Endothelial cell of umbilical vein (primary cell): ENCODE results near the gene GAB1. TPM values are rescaled to one million over a fixed set of nuclear protein-coding genes. Genes with fewer than 3 reads are reported as not detected.

Experiments used
- BruUV-seq: library from RNA; stranded (reverse); fragments of 400-500 nt; replicated peaks from 2 replicates; lab custom pipeline; 2021; lab: Mats Ljungman, UMichigan
- CTCF ChIA-PET: fragments of 300-600, 350-600 bp; sonication (Branson Sonifier 250); formaldehyde crosslinking; loops from one replicate; lab custom pipeline; 2021; ENCODE audit warnings: antibody characterized with exemption, inconsistent platforms; lab: Charles Lee
- POLR2A ChIA-PET: fragments of 300-600, 350-600 bp; sonication (Branson Sonifier 250); formaldehyde crosslinking; loops from one replicate; lab custom pipeline; 2021; ENCODE audit warnings: antibody characterized with exemption, inconsistent platforms; lab: Charles Lee
- DNase-seq: peaks from one replicate; pipeline ENCODE4 v3.0.0-alpha.2; 2011; ENCODE audit warnings: low read depth, low spot score
- FAIRE-seq: peaks from 2 replicates; lab custom pipeline; 2011; peaks lifted over from hg19 to GRCh38; lab: Jason Lieb, UNC
- H2AFZ ChIP-seq: 2 replicates; pipeline ENCODE4 v1.6.0; 2012; ENCODE audit warnings: low read depth, low read length, control low read depth, inconsistent platforms
- H3K27ac ChIP-seq: 2 replicates; pipeline ENCODE4 v1.5.1; 2011; ENCODE audit warnings: low read depth, mild to moderate bottlenecking, control low read depth, low read length, moderate library complexity; ENCODE audit not compliant: insufficient read depth
- H3K27me3 ChIP-seq, 2 experiments: 2 replicates each; pipeline versions ENCODE4 v1.6.0 to v1.6.1; 2011; ENCODE audit warnings: low read length in 2 of 2, mixed read lengths in 1 of 2; ENCODE audit not compliant: control insufficient read depth in 2 of 2, insufficient read depth in 2 of 2
- H3K36me3 ChIP-seq, 2 experiments: 2 replicates in 1 of 2; 3 replicates in 1 of 2; pipeline ENCODE4 v1.5.1; 2011; ENCODE audit warnings: low read length in 2 of 2, mild to moderate bottlenecking in 1 of 2, moderate library complexity in 1 of 2; ENCODE audit not compliant: control insufficient read depth in 2 of 2, insufficient read depth in 2 of 2; ENCODE audit errors: extremely low read depth in 1 of 2
- H3K4me1 ChIP-seq: 3 replicates; pipeline ENCODE4 v1.5.1; 2011; ENCODE audit warnings: mild to moderate bottlenecking, low read length; ENCODE audit not compliant: control insufficient read depth, insufficient read depth; ENCODE audit errors: extremely low read depth
- H3K4me2 ChIP-seq: 2 replicates; pipeline ENCODE4 v1.6.1; 2011; ENCODE audit warnings: low read length, control low read depth, mixed read lengths; ENCODE audit not compliant: insufficient read depth
- H3K4me3 ChIP-seq, 3 experiments: fragments of 200-600 bp in 1 of 3; sonication (generic), shearing (Covaris generic) in 1 of 3; replicated peaks in 1 of 3; 2 replicates each; pipeline ENCODE4 v1.5.1; 2011 to 2016; ENCODE audit warnings: control low read depth in 3 of 3, low read length in 3 of 3, mild to moderate bottlenecking in 2 of 3, inconsistent platforms in 1 of 3, low read depth in 1 of 3, moderate library complexity in 1 of 3; ENCODE audit not compliant: insufficient read depth in 1 of 3
- H3K79me2 ChIP-seq: 2 replicates; pipeline ENCODE4 v1.6.0; 2012; ENCODE audit warnings: low read length, inconsistent platforms; ENCODE audit not compliant: control insufficient read depth, insufficient read depth
- H3K9ac ChIP-seq: replicated peaks from 2 replicates; pipeline ENCODE3; 2011; ENCODE audit warnings: low read length, control low read depth; ENCODE audit not compliant: insufficient read depth; ENCODE audit errors: extremely low read depth
- H3K9me1 ChIP-seq: replicated peaks from 3 replicates; pipeline ENCODE4 v1.6.0; 2011; ENCODE audit warnings: mild to moderate bottlenecking, low read length; ENCODE audit not compliant: control insufficient read depth, insufficient read depth; ENCODE audit errors: extremely low read depth
- H3K9me3 ChIP-seq: replicated peaks from 2 replicates; pipeline ENCODE4 v1.5.1; 2012; ENCODE audit warnings: low read length, inconsistent platforms; ENCODE audit not compliant: control insufficient read depth, insufficient read depth
- H4K20me1 ChIP-seq: replicated peaks from 2 replicates; pipeline ENCODE3; 2011; ENCODE audit warnings: mild to moderate bottlenecking, low read length; ENCODE audit not compliant: control insufficient read depth, insufficient read depth; ENCODE audit errors: extremely low read depth
- EZH2 ChIP-seq: IDR thresholded peaks from 2 replicates; pipeline ENCODE4 v1.6.1; 2012; ENCODE audit warnings: borderline replicate concordance, low read depth, mild to moderate bottlenecking, moderate library complexity, low read length, inconsistent platforms; ENCODE audit not compliant: severe bottlenecking
- FOS ChIP-seq: IDR thresholded peaks from 2 replicates; pipeline ENCODE4 v1.6.1; 2011; ENCODE audit warnings: mild to moderate bottlenecking, low read length, moderate library complexity, borderline replicate concordance; ENCODE audit not compliant: insufficient read depth
- GATA2 ChIP-seq: IDR thresholded peaks from 2 replicates; pipeline ENCODE4 v1.7.0; 2011; ENCODE audit warnings: low read depth, mild to moderate bottlenecking, moderate library complexity, mixed read lengths, low read length; ENCODE audit not compliant: insufficient read length, insufficient read depth
- JUN ChIP-seq: IDR thresholded peaks from 2 replicates; pipeline ENCODE4 v1.6.1; 2011; ENCODE audit warnings: borderline replicate concordance, low read depth; ENCODE audit not compliant: insufficient read length, insufficient read depth
- MYC ChIP-seq: IDR thresholded peaks from one replicate; pipeline ENCODE4 v1.6.1; 2011; ENCODE audit warnings: mild to moderate bottlenecking, low read depth, low read length
- POLR2A ChIP-seq: IDR thresholded peaks from 2 replicates; pipeline ENCODE4 v1.6.1; 2012; ENCODE audit warnings: low read depth, mild to moderate bottlenecking, control low read depth, low read length
- POLR2AphosphoS5 ChIP-seq: IDR thresholded peaks from 2 replicates; pipeline ENCODE4 v1.6.1; 2012; ENCODE audit warnings: low read depth, mild to moderate bottlenecking, control low read depth, low read length, moderate library complexity; ENCODE audit not compliant: insufficient read depth
- dilution Hi-C: fragments of 300-500 bp; cut with MboI; formaldehyde crosslinking; loops from one replicate; pipeline ENCODE4 v1.15.0; 2019; ENCODE audit warnings: low sequenced_read_pairs; ENCODE audit not compliant: extremely low pct_ligation_motif_present
- intact Hi-C: fragments of 100-400 bp; cut with micrococcal nuclease; formaldehyde crosslinking; loops from one replicate; pipeline ENCODE4 v1.10.0; 2022
- polyA plus RNA-seq, 4 experiments: library from polyadenylated mRNA; depleted of rRNA in 3 of 4; stranded (reverse) in 3 of 4; unstranded in 1 of 4; fragments of >200 nt; gene quantifications; 2 replicates each; pipeline versions ENCODE4 v1.2.1 to v1.2.3, GENCODE V29; 2011 to 2012; ENCODE audit warnings: missing spikeins in 1 of 4
- total RNA-seq: library from RNA; stranded (reverse); gene quantifications from 2 replicates; pipeline ENCODE4 v1.2.3, GENCODE V29; 2021
- TF ChIP-seq, protein P1 (sequence below): IDR thresholded peaks from 2 replicates; pipeline ENCODE4 v1.6.1; 2011; ENCODE audit not compliant: insufficient read depth, insufficient read length
- TF ChIP-seq, protein P2 (sequence below), 2 donors: IDR thresholded peaks; 1 replicate in 1 of 2; 2 replicates in 1 of 2; pipeline ENCODE4 v1.5.1; 2011; ENCODE audit warnings: low read length in 2 of 2, mild to moderate bottlenecking in 2 of 2, moderate library complexity in 2 of 2, control low read depth in 1 of 2, inconsistent platforms in 1 of 2, low read depth in 1 of 2; ENCODE audit not compliant: insufficient read depth in 1 of 2; ENCODE audit errors: extremely low read depth in 1 of 2

Gene GAB1
- total and polyA plus RNA-seq, 2 donors (not counting 3 experiments of a cell fraction or from before 2014, with no cell fraction given): 9.3 to 37.7 TPM

DNA sequence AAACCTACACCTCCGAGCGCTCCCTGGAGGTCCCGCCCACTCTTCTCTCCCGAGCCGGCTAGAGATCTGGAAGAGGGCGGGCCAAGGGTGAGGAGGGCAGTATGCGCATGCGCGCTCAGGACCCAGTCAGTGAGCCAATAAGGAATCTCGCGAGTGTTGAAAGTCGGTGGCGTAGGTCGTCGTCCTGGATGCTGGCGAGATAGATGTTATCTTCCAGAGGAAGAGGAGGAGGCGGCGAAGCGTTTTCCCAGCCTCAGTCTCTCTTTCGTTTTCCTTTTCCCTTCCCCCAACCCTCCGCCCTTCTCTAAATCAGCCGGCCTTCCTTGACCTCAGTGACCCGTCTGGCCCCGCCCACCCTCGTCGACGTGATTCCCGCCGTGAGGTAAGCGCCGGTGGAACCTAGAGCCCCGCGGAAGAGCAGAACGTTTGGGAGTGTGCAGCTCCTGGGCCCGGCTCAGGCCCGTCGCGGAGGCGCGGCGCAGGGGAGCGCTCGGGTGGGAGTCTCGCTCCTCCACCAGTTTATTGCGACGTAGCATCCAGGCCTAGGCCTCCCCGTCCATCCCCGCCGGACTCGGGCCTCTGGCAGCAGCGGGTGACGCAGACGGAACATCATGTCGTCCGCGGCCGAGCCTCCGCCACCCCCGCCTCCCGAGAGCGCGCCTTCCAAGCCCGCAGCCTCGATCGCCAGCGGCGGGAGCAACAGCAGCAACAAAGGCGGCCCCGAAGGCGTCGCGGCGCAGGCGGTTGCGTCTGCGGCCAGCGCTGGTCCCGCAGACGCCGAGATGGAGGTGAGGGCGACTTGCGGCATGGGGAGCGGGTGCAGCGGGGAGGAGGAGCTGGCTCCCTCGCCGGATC lies 176.9 kb downstream of the GAB1 start, which contains the start of gene SMARCA5:
Gene SMARCA5 (plus strand): TSS at position 389 of the 855 bp plus-strand sequence. CDS start 223 bp downstream, at position 612.
- TF ChIP-seq FOS: peak; percentile 6
- TF ChIP-seq JUN: no peak
- peak; percentile 75 for TF ChIP-seq POLR2AphosphoS5
- peak; percentile 73 for TF ChIP-seq POLR2A
- peak; percentile 96 for TF ChIP-seq GATA2
- TF ChIP-seq, protein P1, sequence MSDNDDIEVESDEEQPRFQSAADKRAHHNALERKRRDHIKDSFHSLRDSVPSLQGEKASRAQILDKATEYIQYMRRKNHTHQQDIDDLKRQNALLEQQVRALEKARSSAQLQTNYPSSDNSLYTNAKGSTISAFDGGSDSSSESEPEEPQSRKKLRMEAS: no peak
- TF ChIP-seq EZH2: no peak
- TF ChIP-seq, protein P2, sequence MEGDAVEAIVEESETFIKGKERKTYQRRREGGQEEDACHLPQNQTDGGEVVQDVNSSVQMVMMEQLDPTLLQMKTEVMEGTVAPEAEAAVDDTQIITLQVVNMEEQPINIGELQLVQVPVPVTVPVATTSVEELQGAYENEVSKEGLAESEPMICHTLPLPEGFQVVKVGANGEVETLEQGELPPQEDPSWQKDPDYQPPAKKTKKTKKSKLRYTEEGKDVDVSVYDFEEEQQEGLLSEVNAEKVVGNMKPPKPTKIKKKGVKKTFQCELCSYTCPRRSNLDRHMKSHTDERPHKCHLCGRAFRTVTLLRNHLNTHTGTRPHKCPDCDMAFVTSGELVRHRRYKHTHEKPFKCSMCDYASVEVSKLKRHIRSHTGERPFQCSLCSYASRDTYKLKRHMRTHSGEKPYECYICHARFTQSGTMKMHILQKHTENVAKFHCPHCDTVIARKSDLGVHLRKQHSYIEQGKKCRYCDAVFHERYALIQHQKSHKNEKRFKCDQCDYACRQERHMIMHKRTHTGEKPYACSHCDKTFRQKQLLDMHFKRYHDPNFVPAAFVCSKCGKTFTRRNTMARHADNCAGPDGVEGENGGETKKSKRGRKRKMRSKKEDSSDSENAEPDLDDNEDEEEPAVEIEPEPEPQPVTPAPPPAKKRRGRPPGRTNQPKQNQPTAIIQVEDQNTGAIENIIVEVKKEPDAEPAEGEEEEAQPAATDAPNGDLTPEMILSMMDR (IDR thresholded peaks at IDR 0.05; ENCODE audit: extremely low read depth in 1 of 2, insufficient read depth in 1 of 2, low read depth in 1 of 2, low read length in 2 of 2): no peak
- TF ChIP-seq MYC: no peak
- ChIA-PET POLR2A (interaction anchor here (1.3 to 1.5 kb wide), 3 partner anchors 11 to 176 kb away, joined by 3 to 4 read pairs (median 4); partner anchors contain the start of gene GAB1), CTCF (interaction anchor here (0.6 to 3.0 kb wide), 6 partner anchors 12 to 528 kb away, joined by 3 to 19 read pairs (median 4); no protein-coding TSS in a partner anchor)
- TSS peak; percentile 35 for BruUV-seq
- FAIRE-seq (peak; percentile 94), DNase-seq (peak; percentile 99)
- Histone ChIP-seq H2AFZ (peak within 1 kb of the TSS; percentile 48), H3K4me1 (peaks cover 23% of the 10 kb centered on the region), H3K27me3 (peaks cover 3 to 11% of the 10 kb centered on the region in 2 experiments), H3K27ac (peak within 1 kb of the TSS; percentile 76), H3K36me3 (no peaks in the 10 kb centered on the region), H3K9me3 (no peaks in the 10 kb centered on the region), H3K4me3 (peak within 1 kb of the TSS; percentile 81 to 88 (median 84)), H3K9me1 (no peaks in the 10 kb centered on the region), H3K4me2 (peak within 1 kb of the TSS; percentile 98), H3K79me2 (peaks cover 49% of the 10 kb centered on the region), H4K20me1 (peaks cover 8% of the 10 kb centered on the region), H3K9ac (peak within 1 kb of the TSS; percentile 93)
- intact Hi-C loops: loop anchor here (1.0 to 10.0 kb wide), 7 partner anchors 18 to 1749 kb away; partner anchors contain the start of gene GAB1
- dilution Hi-C loops: no loop called here
